ENCODE data around the gene FKBP10.

- TF ChIP-seq, protein P1, sequence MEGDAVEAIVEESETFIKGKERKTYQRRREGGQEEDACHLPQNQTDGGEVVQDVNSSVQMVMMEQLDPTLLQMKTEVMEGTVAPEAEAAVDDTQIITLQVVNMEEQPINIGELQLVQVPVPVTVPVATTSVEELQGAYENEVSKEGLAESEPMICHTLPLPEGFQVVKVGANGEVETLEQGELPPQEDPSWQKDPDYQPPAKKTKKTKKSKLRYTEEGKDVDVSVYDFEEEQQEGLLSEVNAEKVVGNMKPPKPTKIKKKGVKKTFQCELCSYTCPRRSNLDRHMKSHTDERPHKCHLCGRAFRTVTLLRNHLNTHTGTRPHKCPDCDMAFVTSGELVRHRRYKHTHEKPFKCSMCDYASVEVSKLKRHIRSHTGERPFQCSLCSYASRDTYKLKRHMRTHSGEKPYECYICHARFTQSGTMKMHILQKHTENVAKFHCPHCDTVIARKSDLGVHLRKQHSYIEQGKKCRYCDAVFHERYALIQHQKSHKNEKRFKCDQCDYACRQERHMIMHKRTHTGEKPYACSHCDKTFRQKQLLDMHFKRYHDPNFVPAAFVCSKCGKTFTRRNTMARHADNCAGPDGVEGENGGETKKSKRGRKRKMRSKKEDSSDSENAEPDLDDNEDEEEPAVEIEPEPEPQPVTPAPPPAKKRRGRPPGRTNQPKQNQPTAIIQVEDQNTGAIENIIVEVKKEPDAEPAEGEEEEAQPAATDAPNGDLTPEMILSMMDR (IDR thresholded peaks at IDR 0.05; ENCODE audit: insufficient read depth, low read length): no peak
- no peak for TF ChIP-seq REST (IDR thresholded peaks at IDR 0.05; ENCODE audit: insufficient replicate concordance, low read depth)
- TF ChIP-seq POLR2AphosphoS5 (IDR thresholded peaks at IDR 0.05; ENCODE audit: low read depth): no peak
Measured at GRCh38 chr17:41777574-41778188, 35.1 kb upstream of the FKBP10 start.
